ENCODE measurements around the gene COBLL1. TPM values are rescaled to one million over a fixed set of nuclear protein-coding genes. Genes with fewer than 3 reads are reported as not detected.

Gene COBLL1
- total RNA-seq, 1 donor from 2014 or later: 13.3 TPM

GRCh38 chr2:164690361-164690760, 151.3 kb downstream of the COBLL1 start:
- no peak overlapping the region for H3K27ac ChIP-seq
- H3K4me3 ChIP-seq: no peak overlapping the region
- H3K36me3 ChIP-seq: peaks cover 8 to 56% of the 10 kb centered on the region in 2 donors
- no peaks in the 10 kb centered on the region for H3K4me1 ChIP-seq
- TF ChIP-seq CTCF (IDR thresholded peaks at IDR 0.05): no peak
- no peaks in the 10 kb centered on the region for H3K27me3 ChIP-seq
- no peak for DNase-seq (ENCODE audit: low spot score in 2 of 2)
- no peaks in the 10 kb centered on the region for H3K9me3 ChIP-seq
- intact Hi-C loops (cut with DNase I): no loop called here

- Histone ChIP-seq H3K27me3 (no peaks in the 10 kb centered on the region), H3K27ac (no peak overlapping the region), H3K36me3 (peaks cover 8 to 45% of the 10 kb centered on the region in 2 donors), H3K9me3 (no peaks in the 10 kb centered on the region), H3K4me3 (no peak overlapping the region), H3K4me1 (no peaks in the 10 kb centered on the region)
- no peak for DNase-seq (ENCODE audit: low spot score in 2 of 2)
- TF ChIP-seq CTCF (IDR thresholded peaks at IDR 0.05): no peak
- intact Hi-C loops (cut with DNase I): no loop called here
These were observed 152.7 kb downstream of the COBLL1 start for GRCh38 chr2:164688896-164689419.

GRCh38 chr2:164681009-164681408, 160.6 kb downstream of the COBLL1 start:
- H3K9me3 ChIP-seq: peaks cover 0 to 4% of the 10 kb centered on the region in 2 donors
- no peak for DNase-seq (ENCODE audit: low spot score in 2 of 2)
- H3K27ac ChIP-seq: no peak overlapping the region
- H3K36me3 ChIP-seq: peaks cover 0 to 3% of the 10 kb centered on the region in 2 donors
- intact Hi-C loops (cut with DNase I): no loop called here
- H3K27me3 ChIP-seq: no peaks in the 10 kb centered on the region
- H3K4me1 ChIP-seq: no peaks in the 10 kb centered on the region
- no peak for TF ChIP-seq CTCF (IDR thresholded peaks at IDR 0.05)
- no peak overlapping the region for H3K4me3 ChIP-seq

- DNase-seq (ENCODE audit: low spot score in 2 of 2): no peak
- no peaks in the 10 kb centered on the region for H3K36me3 ChIP-seq
- H3K27ac ChIP-seq: no peak overlapping the region
- H3K27me3 ChIP-seq: no peaks in the 10 kb centered on the region
- no peak overlapping the region for H3K4me3 ChIP-seq
- no peaks in the 10 kb centered on the region for H3K4me1 ChIP-seq
- peaks cover 0 to 4% of the 10 kb centered on the region in 2 donors for H3K9me3 ChIP-seq
- TF ChIP-seq CTCF (IDR thresholded peaks at IDR 0.05): no peak
- intact Hi-C loops (cut with DNase I): no loop called here
These were observed 162.9 kb downstream of the COBLL1 start for GRCh38 chr2:164678631-164679149.

- TF ChIP-seq CTCF (IDR thresholded peaks at IDR 0.05): no peak
- H3K27ac ChIP-seq: no peak overlapping the region
- DNase-seq (ENCODE audit: low spot score in 2 of 2): no peak
- no peaks in the 10 kb centered on the region for H3K27me3 ChIP-seq
- no peak overlapping the region for H3K4me3 ChIP-seq
- H3K36me3 ChIP-seq: no peaks in the 10 kb centered on the region
- H3K4me1 ChIP-seq: no peaks in the 10 kb centered on the region
- intact Hi-C loops (cut with DNase I): no loop called here
- peaks cover 0 to 4% of the 10 kb centered on the region in 2 donors for H3K9me3 ChIP-seq
These were observed 163.9 kb downstream of the COBLL1 start for GRCh38 chr2:164677733-164678132.

GRCh38 chr2:164677271-164677670, 164.4 kb downstream of the COBLL1 start:
- Histone ChIP-seq H3K36me3 (no peaks in the 10 kb centered on the region), H3K4me1 (no peaks in the 10 kb centered on the region), H3K27ac (no peak overlapping the region), H3K9me3 (peaks cover 0 to 4% of the 10 kb centered on the region in 2 donors), H3K4me3 (no peak overlapping the region), H3K27me3 (no peaks in the 10 kb centered on the region)
- DNase-seq (ENCODE audit: low spot score in 2 of 2): no peak
- intact Hi-C loops (cut with DNase I): no loop called here
- TF ChIP-seq CTCF (IDR thresholded peaks at IDR 0.05): no peak
